GM19238 (cell line): ENCODE measurements around the gene ANKH.
"Not testable (repeated sequence)": the region's sequence is repeated elsewhere in the genome, so short reads cannot be mapped to it uniquely, and the experiment has no call there.

Experiments used
- DNase-seq: peaks from one replicate; pipeline ENCODE4 v3.0.0; 2011; ENCODE audit warnings: low spot score; ENCODE audit not compliant: insufficient read length

ANKH gene

DNA sequence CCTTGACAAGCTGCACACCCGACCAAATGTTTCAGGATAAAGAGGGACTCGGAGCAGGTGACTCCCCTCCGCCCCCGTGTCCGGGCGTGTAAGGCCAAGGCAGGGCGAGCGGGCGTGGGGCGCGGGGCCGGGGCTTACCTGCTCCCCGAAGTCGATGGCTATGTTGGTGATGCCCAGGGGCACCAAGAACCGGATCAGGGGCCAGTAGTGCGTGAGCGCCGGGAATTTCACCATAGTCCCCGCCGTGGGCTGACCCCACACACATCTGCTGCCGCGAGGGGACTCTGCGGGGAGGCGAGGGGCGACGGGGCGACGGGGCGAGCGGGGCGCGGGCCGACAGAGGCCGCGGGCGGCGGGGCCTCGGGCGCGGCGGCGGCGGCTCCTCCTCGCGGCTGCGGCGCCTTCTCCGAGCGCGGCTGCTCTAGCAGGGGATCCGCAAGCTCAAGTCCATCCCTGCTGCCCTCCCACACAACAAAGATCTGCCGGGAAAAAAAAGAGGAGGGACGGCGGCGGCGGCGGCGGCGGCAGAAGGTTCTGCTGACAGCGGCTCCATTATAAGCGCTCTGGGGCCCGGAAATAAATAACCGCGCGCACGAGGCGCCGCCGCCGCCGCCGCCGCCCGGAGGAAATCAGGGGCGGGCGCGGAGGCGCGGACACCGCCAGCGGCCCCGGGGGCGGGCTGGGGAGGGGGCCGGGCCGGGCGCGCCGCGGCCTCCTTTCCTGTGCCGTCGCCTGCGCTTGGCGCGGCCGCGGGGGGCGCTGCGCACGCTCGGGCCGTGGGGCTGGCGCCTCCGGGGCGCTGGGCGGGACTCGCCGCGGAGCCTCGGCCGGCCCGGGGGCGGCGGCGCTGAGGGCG, at the start of gene ANKH:
ANKH (minus strand) TSS at position 565 of the 856 bp plus-strand sequence; CDS start at position 234, 331 bp downstream.
- DNase-seq = peak; percentile 78

DNA sequence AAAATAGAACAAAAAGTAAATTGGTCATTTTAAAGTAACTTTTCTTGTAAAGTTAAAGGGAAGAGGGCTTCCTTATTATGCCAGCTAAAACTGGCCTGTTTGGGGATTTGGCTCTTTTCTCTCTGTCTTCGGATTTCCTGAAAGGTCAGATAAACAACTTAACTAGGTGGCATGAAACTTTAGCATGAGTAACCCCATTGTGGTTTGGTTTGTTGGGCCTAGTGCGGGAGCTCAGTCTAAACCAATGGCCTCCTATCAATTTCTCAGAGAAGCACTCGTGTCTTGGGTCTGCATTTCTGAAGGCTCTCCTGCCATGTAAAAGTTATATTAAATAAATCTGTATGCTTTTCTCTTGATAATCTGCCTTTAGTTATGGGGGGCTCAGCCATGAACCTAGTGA, 48.5 kb upstream of the ANKH start:
- no peak for DNase-seq

DNA sequence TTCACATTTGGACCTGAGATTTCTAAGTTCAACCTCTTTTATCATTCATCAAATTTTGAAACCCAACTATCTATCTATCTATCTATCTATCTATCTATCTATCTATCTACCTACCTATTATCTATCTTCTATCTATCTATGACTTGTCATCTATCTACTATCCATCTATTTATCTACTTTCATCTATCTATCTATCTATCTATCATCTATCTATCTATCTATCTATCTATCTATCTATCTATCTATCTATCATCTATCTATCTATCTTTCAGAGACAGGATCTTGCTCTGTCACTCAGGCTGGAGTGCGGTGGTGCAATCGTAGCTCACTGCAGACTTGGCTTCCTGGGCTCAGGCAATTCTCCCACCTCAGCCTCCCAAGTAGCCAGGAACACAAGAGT, 47.5 kb upstream of the ANKH start:
- DNase-seq = not testable (repeated sequence)

DNA sequence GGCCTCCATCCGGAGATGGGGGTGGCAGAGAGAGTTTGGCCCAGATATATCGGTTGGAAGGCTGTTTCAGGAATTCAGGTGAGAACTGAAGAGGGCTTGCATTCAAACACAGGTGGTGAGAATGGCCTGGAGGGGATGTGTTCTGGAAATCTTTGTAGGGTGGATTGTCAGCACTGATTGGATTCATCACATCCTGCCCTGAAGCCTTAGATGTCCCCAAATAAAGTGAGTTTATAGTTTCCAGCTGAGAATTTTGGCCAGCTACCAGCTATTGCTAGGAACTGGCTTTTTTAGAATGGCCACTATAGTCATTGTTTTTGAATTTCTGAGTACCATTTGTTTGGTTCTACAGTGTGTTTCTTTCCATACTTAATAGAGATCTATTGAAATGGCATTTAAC, 46.1 kb upstream of the ANKH start:
- DNase-seq = no peak

DNA sequence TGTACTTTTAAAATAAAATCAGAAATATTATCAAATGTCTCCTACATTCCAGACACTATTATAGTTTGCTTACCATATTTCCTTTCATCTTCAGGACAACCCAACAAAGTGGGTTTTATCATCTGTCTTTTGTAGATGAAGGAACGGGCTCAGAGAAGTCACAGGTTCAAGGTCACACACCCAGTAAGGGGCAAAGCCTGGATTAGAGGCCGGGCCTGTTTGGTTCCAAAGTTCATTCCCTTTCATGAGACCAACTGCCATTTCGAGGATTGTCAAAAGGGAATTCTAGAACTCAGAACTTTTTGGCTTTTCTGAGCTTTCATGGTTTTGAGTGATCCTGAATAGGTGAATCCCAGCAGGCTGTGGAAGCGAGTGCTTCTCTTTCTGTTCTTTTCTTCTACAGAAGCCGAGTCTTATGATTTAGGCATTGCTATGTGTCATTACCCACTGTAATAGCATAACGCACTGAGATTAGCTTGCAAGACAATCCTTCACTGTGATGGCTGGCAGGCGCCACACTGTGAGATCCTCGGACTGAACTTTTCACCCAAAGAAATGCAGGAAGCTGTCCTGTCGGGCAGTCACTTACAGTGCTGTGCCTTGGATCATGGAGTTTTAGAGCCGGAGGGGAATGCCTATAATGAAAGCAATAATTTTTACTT, 43.8 kb upstream of the ANKH start:
- DNase-seq = no peak

DNA sequence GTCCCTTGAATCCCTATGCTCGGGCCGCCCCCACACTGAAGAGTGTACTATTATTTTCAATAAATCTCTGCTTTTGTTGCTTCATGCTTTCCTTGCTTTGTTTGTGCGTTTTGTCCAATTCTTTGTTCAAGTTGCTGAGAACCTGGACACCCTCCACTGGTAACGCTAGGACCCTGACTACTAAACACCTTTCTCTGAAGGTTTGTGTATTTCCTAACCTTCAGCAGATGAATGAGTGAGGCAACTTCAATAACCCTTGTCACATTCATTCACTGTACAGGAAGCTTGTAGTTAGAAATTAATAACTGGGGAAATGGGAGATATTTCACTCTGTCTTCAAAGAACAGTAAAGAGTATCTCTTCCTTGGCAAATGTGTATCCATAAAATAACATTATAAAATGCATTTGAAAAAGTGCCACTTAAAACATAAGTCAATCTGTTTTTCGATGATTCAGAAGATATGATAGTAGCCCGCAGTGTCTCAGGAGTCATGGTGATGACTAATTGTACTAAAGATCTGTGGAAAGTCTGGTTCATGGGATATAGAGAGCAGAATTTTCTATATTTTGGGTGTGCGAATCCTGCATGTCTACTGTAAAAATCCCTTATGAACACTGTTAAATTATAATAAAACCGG, 43.2 kb upstream of the ANKH start:
- DNase-seq = no peak

DNA sequence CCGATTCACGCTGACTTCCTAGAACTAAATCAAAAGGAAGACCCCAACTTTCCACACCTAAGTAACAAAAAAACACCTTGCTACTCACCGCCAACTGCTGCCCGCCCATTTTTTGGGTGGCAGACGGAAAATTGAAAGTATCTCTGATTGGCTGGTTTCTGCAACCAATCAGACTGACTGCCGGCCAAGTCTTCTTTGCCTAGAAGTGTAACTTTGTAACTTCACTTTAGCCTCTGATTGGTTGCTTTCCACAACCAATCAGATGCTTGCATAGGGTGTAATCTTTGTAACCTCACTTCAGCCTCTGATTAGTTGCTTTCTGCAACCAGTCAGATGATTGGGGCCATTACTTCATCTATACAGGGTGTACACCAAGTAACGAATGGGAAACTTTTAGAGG, 42.6 kb upstream of the ANKH start:
- DNase-seq = no peak

DNA sequence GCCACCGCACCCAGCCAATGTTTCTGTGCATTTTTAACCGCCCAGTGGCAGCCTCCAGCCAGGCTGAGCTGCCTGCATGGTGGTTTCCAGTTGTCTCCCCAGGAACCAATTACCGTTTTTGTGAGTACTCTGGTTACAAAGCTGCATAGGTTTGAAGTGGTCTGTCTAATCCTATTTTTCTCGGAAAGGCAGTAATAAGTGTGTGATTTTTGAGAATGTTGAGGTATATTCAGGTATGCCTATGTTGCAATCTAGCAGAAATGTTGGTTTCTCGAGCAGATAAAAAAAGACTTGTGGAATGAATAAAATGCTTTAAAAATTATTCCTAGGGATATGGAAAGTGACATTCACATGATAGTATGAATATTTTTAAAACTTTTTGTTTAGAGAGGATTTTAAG, 41.5 kb upstream of the ANKH start:
- no peak for DNase-seq

DNA sequence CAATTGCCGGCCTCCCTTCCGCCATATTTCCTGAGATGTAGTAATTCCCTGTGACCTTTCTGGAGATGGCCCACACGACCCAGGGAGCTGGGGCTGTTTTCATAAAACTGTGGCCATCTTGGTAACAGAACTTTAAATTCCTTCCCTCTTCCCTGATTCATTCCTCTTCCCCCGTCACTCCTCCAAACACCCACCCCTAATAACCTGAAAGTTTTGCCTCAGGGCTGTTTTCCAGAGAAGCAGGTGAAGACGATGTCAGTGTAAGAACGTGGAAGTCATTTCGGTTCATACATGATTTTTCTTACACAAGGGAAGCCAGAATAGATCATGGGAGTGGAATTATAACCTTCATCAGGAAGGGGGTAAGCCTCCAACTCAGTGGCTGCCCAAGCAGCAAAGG, 40.6 kb upstream of the ANKH start:
- DNase-seq = no peak

DNA sequence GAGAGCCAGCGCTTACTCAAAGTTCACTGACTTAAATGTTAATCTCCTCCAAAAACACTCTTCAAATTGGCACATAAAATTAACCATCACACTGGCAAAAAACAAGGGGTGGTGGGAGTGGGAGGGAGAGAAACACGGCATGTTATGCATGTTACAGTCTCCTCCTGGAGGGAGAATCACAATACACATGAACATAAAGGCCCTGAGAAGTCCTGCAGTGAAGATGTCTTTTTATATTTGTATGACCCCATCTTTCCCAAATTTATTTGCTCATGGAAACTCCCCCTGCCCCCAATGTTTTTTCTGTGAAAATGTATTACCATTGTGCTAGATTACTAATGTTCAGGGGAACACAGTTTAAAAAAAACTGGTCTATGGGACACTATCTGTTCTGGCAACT, 37.8 kb upstream of the ANKH start:
- no peak for DNase-seq

DNA sequence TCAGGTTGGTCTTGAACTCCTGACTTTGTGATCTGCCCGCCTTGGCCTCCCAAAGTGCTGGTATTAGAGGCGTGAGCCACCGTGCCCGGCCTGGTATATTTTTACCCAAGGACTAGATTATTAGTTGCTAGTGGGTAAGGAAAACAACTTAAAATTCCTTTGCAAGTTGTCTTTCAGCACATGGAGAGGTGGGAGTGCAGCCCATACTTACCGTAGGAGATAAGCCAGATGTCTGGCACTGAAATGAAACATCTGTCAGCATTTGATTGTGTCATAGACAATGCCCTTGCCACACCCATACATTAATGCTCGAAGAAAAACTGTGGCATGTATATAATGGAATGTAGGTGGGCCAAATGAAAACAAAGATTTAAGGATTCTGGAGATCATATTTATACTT, 36.6 kb upstream of the ANKH start:
- no peak for DNase-seq

DNA sequence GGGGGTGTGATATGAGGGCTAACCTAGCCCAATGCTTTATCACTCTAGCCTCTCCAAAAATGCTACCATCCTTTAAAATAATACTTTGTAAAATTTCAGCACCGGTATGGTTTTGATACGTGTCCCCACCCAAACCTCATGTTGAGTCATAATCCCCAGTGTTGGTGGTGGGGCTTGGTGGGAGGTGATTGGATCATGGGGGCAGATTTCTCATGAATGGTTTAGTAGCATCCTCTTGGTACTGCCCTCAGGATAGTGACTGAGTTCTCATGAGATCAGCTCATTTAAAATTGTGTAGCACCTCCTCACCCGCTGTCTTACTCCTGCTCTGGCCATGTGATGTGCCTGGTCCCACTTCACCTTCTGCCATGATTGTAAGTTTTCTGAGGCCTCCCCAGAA, 35.0 kb upstream of the ANKH start:
- no peak for DNase-seq

DNA sequence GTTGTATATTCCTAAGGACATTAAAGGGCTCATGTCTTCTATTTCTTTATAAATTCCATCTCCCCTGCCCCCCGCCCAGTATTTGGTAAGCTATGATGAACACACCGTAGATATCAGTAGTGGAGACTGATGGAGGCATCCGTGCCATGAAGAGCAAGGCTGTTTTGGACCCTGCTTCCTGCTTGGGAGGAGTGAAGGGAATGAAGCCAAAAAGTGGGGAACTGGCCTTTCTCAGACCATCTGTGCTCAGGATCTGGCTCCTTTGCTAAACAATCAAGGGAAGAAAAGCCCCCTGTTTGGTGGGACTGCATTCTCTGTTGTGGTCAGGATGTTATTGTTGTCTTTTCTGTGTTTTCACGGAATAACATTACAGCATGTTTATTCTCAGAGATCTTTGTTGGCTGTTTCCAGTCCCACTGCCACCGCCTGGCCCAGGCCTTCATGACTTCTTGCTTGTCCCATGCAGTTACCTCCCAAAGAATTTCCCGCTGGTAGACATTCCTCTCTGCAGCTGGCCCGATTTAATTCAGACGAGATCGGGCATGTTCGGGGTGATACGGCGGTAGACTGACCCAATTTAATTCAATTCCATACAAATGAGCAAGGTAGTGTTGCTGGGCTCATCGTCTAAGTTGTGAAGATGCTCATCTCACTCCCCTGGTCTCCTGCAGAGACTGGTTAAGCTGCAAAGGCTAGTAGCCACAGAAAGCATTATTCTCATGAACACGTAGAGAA, 31.4 kb upstream of the ANKH start:
- no peak for DNase-seq

DNA sequence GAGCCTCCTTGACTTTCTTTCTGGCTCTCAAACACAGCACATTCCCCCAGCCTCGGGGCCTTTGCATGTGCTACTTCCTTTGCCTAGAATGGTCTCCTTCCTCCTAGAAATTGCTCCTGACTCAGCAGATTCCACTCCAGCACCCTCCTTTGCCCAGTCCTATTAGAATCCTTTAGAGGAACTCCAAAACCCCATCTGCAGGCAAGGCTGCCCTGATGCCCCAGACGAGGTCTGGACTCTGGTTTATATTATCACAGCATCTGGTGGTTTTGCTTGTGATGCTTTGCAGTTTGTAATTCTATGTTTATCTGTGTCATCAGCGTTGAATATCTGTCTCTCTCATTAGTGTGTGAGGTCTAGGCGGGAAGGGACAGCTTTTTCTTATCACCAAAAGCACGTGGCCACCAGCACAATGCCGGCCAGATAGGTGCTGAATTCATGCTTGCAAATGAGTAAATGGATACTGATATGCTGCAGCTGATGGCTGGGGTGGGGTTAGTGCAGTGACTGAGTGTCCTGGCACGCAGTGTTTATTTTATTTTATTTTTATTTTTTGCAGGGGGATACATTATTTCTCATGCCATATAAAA, 30.0 kb upstream of the ANKH start:
- no peak for DNase-seq

DNA sequence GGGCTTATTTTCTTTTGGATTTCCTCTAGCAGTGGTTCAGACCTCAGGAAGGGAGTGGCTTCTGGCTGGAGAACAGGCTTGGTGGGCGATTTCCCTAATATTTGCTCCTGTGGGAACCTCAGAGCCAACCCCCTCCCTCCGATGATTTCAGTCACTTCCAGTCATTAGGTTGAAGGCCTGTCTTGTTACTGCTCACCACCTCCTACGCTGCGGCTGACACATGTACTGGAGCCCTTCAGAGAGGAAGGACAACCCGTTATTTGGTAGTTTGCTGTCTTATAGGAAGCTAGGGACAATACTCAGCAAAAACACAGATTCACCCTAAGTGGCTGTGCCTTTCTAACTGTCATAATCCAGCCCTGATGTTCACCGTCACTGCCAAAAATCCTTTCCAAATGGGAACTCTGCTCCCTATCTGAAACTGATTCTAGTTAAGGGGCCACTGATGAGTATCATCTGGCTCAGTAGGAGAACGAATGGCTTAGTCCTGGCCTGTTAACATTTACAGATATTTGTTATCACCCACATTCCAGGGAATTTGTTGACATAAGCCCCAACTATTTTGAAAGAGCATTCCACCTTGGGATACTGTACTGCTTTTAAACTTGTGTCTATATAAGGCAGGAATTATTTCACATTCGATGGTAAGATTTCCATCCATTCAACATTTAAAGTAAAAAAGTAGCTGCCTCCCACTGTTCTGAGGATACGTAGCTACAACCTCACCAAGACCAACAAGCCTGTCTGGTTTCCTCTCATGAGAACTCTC, 29.3 kb upstream of the ANKH start:
- DNase-seq = no peak

DNA sequence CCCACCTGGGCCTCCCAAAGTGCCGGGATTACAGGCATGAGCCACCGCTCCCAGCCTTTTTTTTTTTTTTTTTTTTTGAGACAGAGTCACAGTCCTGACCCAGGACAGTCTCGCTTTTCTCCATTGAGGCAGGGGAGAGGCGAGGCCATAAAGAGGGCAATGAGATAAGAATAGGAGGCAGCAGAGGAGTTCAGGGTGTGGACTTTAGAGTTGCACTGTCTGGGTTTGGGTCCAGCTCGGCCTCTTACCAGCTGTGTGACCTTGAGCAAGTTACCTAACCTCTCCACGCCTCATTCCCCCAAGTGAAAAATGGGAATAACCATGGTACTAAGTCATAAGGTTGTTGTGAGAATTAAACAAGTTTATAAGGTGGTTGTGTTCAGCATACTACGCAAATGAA, 24.6 kb upstream of the ANKH start:
- DNase-seq = no peak

DNA sequence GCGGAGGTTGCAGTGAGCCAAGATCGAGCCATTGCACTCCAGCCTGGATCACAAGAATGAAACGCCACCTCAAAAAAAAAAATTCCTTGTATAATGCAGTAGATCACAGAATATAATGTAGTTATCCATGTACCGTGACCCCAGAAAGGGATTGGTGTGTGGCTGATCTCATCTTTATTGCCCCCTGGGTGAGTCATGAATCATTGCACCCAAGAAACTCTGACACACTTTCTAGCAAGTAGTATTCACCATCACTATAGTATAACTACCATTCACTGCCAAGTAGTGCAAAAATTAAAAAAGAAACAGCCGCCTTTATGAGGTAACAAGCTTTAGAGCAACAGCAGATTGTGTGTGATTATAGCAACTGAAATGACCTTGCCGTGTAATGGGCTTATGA, 23.7 kb upstream of the ANKH start:
- no peak for DNase-seq

DNA sequence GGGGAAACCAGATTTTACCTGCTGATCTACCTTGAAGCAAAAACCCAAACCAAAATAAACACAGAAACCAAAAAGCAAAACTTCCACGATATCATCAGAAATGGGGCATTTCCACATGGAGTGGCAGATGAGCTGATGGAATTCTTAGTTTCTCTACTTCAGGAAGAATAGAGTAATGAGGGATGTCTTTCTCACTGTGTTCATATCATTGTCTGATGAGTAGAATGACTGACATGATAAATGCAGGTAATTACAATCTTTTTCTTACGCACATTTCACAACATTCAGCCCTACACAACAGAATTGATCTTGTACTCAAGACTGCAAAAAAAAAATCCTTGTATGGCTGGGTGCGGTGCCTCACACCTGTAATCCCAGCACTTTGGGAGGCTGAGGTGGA, 23.2 kb upstream of the ANKH start:
- no peak for DNase-seq

DNA sequence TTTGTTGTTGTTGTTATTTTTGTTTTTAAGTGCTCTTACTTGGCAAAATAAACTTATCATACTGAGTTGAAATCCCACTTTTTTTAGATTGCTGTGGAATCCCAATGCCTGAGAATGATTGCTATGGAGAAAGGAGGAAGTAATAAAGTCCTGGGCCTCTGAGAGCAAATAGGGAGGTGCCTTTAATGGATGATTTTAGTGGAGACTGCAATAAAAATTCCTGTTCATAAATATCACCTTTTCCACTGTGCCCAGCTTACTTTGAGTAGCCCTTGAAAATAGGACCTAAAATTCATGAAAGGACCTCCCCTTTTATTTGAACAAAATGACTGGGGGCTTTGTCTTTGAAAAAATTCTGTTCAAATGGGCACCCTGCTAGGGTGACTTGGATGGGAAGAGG, 21.8 kb upstream of the ANKH start:
- no peak for DNase-seq

DNA sequence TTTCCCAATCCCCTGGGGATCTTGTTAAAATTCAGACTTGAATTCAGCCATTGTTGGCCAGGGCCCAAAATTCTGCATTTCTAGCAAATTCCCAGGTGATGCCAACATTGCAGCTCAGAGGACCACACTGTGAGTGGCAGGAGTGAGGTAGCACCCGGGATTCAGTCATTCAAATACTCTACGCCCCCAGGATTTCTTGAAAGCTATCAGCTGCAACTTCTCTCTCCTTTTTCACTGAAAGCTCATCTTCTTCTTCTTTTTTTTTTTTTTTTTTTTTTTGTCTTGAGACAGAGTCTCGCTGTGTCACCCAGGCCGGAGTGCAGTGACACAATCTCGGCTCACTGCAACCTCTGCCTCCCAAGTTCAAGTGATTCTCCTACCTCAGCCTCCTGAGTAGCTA, 19.3 kb upstream of the ANKH start:
- no peak for DNase-seq
